VCaP (cell line): ENCODE results near the gene MANBA.

ENCODE experiments used
- H3K27ac ChIP-seq: fragments of 450-650 bp; 2 replicates; pipeline ENCODE4 v1.5.1; 2017
- CTCF ChIP-seq: fragments of 450-650 bp; conservative IDR thresholded peaks from 2 replicates; pipeline ENCODE4 v1.5.1; 2017; ENCODE audit warnings: mild to moderate bottlenecking, moderate library complexity

MANBA gene

GRCh38 chr4:102598086-102598761 lies 162.5 kb downstream of the MANBA start:
- no peak for TF ChIP-seq CTCF

GRCh38 chr4:102596532-102596931 lies 164.2 kb downstream of the MANBA start:
- no peak for TF ChIP-seq CTCF
- no peak overlapping the region for H3K27ac ChIP-seq

More at GRCh38 chr4:102598086-102598761, 162.5 kb downstream of the MANBA start:
- no peak overlapping the region for H3K27ac ChIP-seq

GRCh38 chr4:102594000-102594399 lies 166.8 kb downstream of the MANBA start:
- no peak overlapping the region for H3K27ac ChIP-seq
- no peak for TF ChIP-seq CTCF

- H3K27ac ChIP-seq = no peak overlapping the region
- TF ChIP-seq CTCF = no peak
Observed at GRCh38 chr4:102593147-102593546, 167.6 kb downstream of the MANBA start.

GRCh38 chr4:102592256-102592655 lies 168.5 kb downstream of the MANBA start:
- H3K27ac ChIP-seq = no peak overlapping the region
- no peak for TF ChIP-seq CTCF

- H3K27ac ChIP-seq = no peak overlapping the region
- TF ChIP-seq CTCF = no peak
Observed at GRCh38 chr4:102589743-102590142, 171.0 kb downstream of the MANBA start.

GRCh38 chr4:102586644-102587021 lies 174.1 kb downstream of the MANBA start:
- no peak for TF ChIP-seq CTCF
- H3K27ac ChIP-seq = no peak overlapping the region
